ENCODE results near the gene LY6G5B. TPM values are rescaled to one million over a fixed set of nuclear protein-coding genes. Genes with fewer than 3 reads are reported as not detected.

LY6G5B gene
- total and polyA plus RNA-seq, 7 donors, result 0.60 to 10.0 (median 6.5) TPM; not detected in 1

GRCh38 chr6:31663126-31663960 lies 6.4 kb upstream of the LY6G5B start:
- H3K27ac ChIP-seq, result peak overlapping the region; percentile 95 to 98 (median 98)
- H3K9me3 ChIP-seq, result no peaks in the 10 kb centered on the region
- TF ChIP-seq POLR2AphosphoS5 (IDR thresholded peaks at IDR 0.05), result no peak
- no peak for TF ChIP-seq EP300 (IDR thresholded peaks at IDR 0.05)
- no peak for TF ChIP-seq CTCF (IDR thresholded peaks at IDR 0.05)
- no peak for TF ChIP-seq POLR2A (IDR thresholded peaks at IDR 0.05)
- H3K4me3 ChIP-seq, result peak overlapping the region; percentile 81 to 96 (median 88)
- 68 to 76% methylated on average over 9 of the region's 9 CpGs for WGBS, 2 donors
- intact Hi-C loops (cut with DNase I), result loop anchor here (10.0 kb wide), 1 partner anchor 1611 kb away; the partner anchor contains the start of genes B3GALT4, RPS18 and VPS52
- DNase-seq, result no peak
- peaks cover 0 to 72% (median 64%) of the 10 kb centered on the region in 4 donors for H3K4me1 ChIP-seq
- H3K36me3 ChIP-seq, result peaks cover 14 to 25% (median 20%) of the 10 kb centered on the region in 4 donors
- no peaks in the 10 kb centered on the region for H3K27me3 ChIP-seq

GRCh38 chr6:31663961-31664789 lies 5.6 kb upstream of the LY6G5B start:
- no peaks in the 10 kb centered on the region for H3K27me3 ChIP-seq
- TF ChIP-seq EP300 (IDR thresholded peaks at IDR 0.05) (no peak), POLR2AphosphoS5 (IDR thresholded peaks at IDR 0.05) (peak in 2 of 4 donors; percentile 11 to 46)
- peaks cover 0 to 68% (median 56%) of the 10 kb centered on the region in 4 donors for H3K4me1 ChIP-seq
- H3K36me3 ChIP-seq, result peaks cover 22 to 33% (median 28%) of the 10 kb centered on the region in 4 donors
- no peaks in the 10 kb centered on the region for H3K9me3 ChIP-seq
- WGBS, 2 donors, result 27 to 28% methylated on average over 17 of the region's 17 CpGs
- H3K4me3 ChIP-seq, result peak overlapping the region; percentile 81 to 96 (median 88)
- DNase-seq, result peak; percentile 88
- peak overlapping the region; percentile 95 to 98 (median 98) for H3K27ac ChIP-seq
- intact Hi-C loops (cut with DNase I), result loop anchor here (10.0 kb wide), 1 partner anchor 1611 kb away; the partner anchor contains the start of genes B3GALT4, RPS18 and VPS52

- no peak for TF ChIP-seq CTCF (IDR thresholded peaks at IDR 0.05)
- TF ChIP-seq POLR2AphosphoS5 (IDR thresholded peaks at IDR 0.05), result peak; percentile 55 to 88 (median 66)
- no peak for TF ChIP-seq EP300 (IDR thresholded peaks at IDR 0.05)
- peak; percentile 35 to 39 for TF ChIP-seq POLR2A (IDR thresholded peaks at IDR 0.05)
- WGBS, 2 donors, result 0 to 1% methylated on average over 39 of the region's 39 CpGs
Measured at GRCh38 chr6:31664790-31665500, 4.8 kb upstream of the LY6G5B start, which contains the start of gene GPANK1. TSS of gene GPANK1 (minus strand) at chr6:31664997. CDS start at chr6:31664478, 519 bp downstream.

GRCh38 chr6:31665501-31666336 lies 4.1 kb upstream of the LY6G5B start, which contains the start of gene CSNK2B:
TSS of gene CSNK2B (plus strand) at chr6:31666080. CDS start at chr6:31666832, 752 bp downstream.
- H3K4me1 ChIP-seq, result peaks cover 0 to 60% (median 47%) of the 10 kb centered on the region in 4 donors
- DNase-seq, result peak; percentile 99
- H3K27me3 ChIP-seq, result no peaks in the 10 kb centered on the region
- H3K27ac ChIP-seq, result peak within 1 kb of the TSS; percentile 95 to 98 (median 98)
- H3K4me3 ChIP-seq, result peak within 1 kb of the TSS; percentile 81 to 96 (median 88)
- intact Hi-C loops (cut with DNase I), result loop anchor here (1.0 to 10.0 kb wide), 3 partner anchors 162 to 1609 kb away; partner anchors contain the start of genes AGPAT1, B3GALT4, HSPA1B and RNF5
- H3K36me3 ChIP-seq, result peaks cover 38 to 49% (median 43%) of the 10 kb centered on the region in 4 donors
- no peaks in the 10 kb centered on the region for H3K9me3 ChIP-seq
- TF ChIP-seq EP300 (IDR thresholded peaks at IDR 0.05), result no peak
- peak; percentile 54 to 84 for TF ChIP-seq POLR2A (IDR thresholded peaks at IDR 0.05)
- TF ChIP-seq POLR2AphosphoS5 (IDR thresholded peaks at IDR 0.05), result peak; percentile 77 to 92 (median 88)
- 0 to 1% methylated on average over 63 of the region's 63 CpGs for WGBS, 2 donors

More at GRCh38 chr6:31664790-31665500, 4.8 kb upstream of the LY6G5B start, which contains the start of gene GPANK1:
- H3K9me3 ChIP-seq, result no peaks in the 10 kb centered on the region
- intact Hi-C loops (cut with DNase I), result loop anchor here (1.0 to 10.0 kb wide), 3 partner anchors 162 to 1610 kb away; partner anchors contain the start of genes AGPAT1, B3GALT4, HSPA1B and RNF5
- H3K4me3 ChIP-seq, result peak within 1 kb of the TSS; percentile 81 to 96 (median 88)
- H3K27me3 ChIP-seq, result no peaks in the 10 kb centered on the region
- H3K4me1 ChIP-seq, result peaks cover 0 to 63% (median 48%) of the 10 kb centered on the region in 4 donors
- peaks cover 30 to 41% (median 35%) of the 10 kb centered on the region in 4 donors for H3K36me3 ChIP-seq
- peak; percentile 97 for DNase-seq
- peak within 1 kb of the TSS; percentile 95 to 98 (median 98) for H3K27ac ChIP-seq

Data from sigmoid colon (tissue), 7 donors.